Cerebellar cortex (tissue), 1 donor: ENCODE results near the gene MYOM3.

ENCODE experiments used
- DNase-seq: peaks from one replicate; pipeline ENCODE4 v3.0.0-alpha.2; 2015; ENCODE audit warnings: low spot score

The MYOM3 gene

DNA sequence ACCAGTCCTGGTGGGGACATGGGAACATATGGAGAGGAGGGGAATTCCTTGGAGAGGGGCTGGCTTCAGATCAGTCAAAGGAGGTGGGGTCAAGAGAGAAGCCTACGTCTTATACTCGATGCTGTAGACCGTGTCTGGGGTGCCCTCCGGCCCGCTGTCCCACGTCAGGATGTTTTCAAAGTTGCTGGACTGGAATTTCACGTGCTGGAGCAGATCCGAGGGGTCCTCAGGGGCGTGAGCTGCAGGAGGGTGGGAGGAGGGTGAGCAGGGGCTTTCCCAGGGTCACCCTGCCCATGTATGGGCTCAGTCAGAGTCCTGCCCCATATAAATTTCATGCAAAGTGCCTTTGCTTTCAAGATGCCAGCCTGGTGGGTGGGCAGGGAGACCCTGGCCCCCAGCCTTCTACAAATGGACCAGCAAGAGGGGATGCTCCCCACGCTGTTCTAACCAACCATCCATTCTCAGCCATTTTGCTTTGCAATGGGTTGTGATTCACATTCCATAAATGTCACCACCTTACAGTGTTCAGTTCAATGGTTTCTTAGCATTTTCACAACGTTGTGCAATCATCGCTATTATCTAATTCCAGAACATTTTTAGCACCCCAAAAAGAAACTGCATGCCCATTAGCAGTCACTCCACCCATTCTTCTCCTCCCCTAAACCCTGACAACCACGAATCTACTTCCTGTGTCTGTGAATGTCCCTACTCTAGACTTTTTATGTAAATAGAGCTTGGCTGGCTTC lies 26.7 kb upstream of the MYOM3 start:
- DNase-seq: no peak

DNA sequence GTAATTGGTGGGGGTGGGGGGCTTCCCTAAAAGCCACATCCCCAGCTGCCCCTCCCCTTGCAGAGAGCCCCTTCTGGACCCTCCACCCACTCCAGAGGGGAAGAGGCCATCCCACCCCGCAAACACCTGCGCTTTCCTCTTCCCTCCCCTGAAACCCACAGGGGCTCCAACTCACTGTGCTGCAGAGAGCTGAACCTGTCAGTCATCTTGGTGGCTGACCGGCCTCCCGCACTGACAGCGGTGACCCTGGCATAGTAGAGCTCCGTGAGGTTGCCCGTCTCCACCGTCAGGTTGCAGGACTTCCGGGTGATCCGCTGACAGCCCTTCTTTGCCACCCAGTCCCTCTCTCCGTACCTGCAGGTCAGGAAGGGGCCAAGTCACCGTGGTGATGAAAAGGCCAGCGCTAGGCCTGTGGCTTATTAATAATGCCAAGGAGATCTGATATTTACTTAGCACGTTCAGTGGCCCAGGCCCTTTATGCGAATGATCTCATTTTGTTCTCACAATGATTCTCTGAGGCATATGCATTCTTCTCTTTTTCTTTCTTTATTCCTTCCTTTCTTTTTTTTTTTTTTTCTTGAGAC lies 25.1 kb upstream of the MYOM3 start:
- DNase-seq: no peak

DNA sequence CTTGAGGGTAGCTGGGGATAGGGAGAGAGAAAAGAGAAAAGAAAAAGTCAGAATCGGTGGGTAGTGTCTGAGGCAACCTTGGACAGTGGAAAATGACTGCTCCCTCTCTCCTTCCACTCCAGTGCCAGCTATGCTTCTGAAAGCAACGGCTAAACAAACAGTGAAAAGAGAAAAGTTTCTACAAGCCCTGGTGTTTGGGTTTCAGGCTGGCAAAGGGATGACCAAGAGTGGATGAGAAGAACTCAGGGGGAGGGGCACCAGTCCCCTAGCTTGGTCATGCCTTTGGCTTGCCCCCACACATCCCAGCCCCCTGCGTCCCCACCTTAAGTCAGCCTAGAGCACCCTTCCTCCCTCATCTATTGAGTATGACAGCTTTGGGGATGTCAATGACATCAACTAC lies 22.4 kb upstream of the MYOM3 start:
- DNase-seq: no peak

DNA sequence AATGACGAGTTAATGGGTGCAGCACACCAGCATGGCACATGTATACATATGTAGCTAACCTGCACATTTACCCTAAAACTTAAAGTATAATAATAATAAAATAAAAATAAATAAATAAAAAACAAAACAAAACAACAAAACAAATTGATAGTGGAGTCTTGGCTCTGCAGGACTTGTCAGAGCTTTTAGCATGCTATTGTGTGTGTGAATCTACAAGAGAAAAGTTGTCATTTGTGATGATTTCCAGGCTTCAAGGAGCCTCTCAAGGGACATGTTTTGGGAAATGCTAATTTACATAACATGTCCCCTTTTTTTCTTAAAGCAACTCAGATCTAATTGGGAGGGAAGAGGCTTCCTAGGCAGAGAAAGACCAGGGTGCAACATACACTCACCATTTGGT lies 21.9 kb upstream of the MYOM3 start:
- DNase-seq: no peak

DNA sequence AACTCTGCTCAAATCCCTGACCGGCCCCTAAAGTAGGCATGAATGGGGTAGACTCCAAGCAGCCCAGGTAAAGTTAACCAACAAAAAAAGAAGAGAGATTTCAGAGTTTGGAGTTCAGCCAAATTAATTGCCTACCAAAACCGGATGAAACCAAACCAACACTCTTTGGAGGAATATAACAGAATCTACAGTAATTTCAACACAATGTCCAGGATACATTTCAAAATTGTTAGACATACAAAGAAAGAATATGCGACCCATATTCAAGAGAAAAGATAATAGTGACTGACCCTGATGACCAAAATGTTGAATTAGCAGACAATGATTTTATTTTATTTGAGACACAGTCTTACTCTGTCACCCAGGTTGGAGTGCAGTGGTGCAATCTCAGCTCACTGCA lies 18.4 kb upstream of the MYOM3 start:
- no peak for DNase-seq

DNA sequence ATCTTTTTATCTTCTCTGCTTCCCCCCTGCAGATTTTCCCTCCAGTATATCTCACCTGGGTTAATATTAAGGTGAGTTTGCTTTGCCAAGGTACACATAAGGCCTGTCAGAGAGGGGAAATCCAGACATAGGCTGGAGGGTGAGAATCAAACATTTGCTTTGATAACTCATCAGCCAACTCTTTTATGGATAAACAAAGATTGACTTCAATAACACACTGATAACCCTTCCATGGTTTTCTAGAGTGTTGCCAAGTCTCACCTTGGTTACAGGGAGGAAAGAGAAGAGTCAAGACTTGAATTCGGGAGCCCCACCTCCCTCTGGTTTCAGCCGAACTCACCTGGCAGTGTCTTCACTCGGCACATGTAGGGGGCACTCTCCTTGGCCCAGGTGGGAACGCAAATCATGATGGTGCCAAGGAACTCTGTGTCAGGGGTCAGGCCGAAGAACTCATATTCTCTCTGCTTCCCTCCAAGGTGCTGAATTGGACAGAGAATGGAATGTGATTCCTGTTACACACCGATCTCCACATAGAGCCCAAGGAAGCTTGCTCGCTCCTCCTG lies 15.9 kb upstream of the MYOM3 start:
- no peak for DNase-seq

DNA sequence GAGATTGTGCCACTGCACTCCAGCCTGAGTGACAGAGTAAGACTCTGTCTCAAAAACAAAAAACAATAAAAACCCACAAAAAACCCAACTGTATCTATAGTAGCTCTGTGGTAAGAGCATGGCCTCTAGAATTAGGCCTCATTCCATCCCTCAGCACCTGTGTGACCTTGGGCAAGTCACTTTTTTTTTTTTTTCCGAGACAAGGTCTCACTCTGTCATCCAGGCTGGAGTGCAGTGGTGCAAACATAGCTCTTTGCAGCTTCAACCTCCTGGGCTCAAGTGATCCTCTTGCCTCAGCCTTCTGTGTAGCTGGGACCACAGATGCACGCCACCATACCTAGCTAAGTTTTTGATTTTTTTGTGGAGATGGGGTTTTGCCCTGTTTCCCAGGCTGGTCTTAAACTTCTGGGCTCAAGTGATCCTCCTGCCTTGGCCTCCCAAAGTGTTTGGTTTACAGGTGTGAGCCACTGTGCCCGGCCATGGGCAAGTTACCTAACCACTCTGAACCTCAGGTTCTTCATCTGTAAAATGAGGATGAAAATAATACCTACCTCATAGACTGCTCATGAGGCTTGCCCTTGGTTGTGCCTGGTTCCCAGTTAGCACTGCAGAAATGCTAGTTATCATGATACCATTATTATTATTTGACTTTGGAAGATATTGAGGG lies 15.3 kb upstream of the MYOM3 start:
- no peak for DNase-seq

DNA sequence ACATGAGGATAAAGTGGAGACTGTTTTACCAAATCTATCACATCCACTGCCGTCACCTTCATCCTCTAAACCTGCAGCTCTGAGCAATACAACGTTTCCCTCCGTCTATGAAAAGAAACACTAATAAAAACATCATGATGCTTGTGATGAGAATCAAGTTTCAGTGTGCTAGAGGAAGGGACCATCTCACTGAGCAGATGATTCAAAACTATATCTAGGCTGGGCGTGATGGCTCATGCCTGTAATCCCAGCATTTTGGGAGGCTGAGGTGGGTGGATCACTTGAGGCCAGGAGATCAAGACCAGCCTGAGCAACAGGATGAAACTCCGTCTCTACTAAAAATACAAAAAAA lies 14.7 kb upstream of the MYOM3 start:
- no peak for DNase-seq

DNA sequence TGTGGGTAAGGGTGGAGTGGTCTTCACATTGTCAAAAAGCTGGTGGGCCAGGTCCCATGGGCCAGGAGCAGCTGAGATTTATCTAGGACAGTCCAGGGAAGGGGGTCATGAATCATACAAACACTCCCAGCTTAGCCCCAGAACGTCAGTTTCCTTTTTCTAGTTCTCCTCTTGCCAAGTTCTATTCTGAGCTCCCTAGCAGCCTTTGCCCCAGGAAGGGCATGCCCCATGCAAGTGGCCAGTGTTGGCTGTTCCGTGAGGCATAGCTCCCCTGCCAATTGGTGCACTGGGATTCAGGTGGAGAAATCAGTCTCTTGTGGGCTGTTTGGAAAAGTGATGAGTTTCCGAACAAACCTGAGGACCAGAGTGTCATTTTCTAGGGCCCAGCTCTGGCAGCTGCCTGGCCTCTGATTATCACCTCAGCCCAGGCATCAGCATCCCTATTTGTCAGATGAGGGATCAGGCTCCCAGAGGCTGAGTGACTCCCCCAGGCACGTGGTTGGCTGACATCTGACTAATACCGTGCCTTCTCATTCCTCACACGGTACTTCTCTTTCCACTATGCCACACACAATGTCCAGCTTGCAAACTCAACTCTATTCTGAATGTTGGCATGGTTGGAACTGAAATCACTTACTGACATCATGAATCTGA lies 14.2 kb upstream of the MYOM3 start:
- DNase-seq: no peak

DNA sequence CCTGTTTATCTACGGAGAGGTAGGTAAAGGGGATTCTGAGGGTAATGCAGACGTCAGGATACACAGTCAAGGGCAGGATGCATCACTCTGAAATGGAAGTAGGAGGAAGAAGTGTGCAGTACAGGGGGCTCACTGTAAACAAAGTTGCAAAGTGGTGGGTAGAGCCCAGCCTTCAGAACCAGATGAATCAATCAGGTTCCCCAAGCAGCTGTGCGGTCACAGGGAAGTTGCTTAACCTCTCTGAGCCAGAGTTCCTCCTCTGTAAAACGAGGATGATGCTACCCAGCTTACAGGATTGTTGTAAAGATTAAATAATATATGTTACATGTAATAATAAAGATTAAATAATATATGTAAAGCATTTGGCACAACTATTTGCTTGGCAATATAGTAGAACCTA lies 13.5 kb upstream of the MYOM3 start:
- DNase-seq: no peak

DNA sequence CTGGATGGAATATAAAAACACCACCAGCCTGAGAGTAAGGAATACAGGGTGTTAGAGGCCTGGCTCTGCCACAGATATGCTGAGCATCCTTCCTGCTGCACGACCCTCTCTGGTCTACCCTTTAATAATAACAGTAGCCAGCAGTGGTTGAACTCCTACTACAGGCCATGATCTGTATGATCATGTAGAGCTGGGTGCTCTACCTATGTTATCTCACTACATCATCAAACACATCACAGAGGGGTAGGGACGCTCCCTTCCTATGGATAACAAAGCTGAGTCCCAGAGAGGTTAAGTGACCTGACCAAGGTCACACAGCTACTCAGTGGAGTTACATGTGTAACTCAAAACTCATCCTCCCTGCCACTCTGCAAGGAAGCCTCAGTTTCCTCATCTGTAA lies 13.0 kb upstream of the MYOM3 start:
- no peak for DNase-seq

DNA sequence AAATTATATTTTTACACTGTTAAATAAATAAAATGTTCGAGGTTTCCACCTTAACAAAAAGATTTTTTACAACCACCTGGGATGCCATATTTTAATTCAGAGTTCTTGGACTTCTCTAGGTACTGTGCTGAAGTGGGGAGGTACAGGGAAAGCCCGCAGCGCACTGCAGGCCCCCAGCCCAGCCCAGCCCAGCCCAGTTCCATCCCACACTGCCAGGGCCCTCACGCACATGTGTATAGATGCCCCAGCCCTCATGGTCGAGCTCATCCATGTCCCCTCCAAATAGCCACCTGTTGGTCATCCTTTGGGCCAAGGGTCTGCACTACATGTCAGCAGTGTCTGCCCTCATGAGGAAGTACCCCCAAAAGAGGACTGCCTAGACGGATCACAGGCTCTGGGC lies 11.7 kb upstream of the MYOM3 start:
- DNase-seq: no peak

DNA sequence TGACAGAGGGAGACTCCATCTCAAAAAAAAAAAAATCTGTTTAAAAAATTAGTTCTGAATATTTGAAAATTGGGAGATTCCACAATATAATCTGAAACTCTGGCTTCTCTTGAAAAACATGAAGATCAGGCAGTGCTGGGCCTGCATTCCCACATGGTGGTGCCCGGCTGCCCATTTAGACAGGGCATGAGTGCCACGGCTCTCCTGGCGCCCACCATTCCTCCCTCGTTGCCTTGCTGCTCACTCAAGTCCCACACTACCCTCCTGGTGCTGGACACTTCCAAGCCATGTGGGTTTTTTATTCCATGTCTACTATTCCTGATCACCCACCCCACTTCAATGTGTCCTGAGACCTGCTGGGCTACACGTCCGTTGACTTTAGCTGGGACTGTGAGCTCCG lies 10.8 kb upstream of the MYOM3 start:
- DNase-seq: no peak

DNA sequence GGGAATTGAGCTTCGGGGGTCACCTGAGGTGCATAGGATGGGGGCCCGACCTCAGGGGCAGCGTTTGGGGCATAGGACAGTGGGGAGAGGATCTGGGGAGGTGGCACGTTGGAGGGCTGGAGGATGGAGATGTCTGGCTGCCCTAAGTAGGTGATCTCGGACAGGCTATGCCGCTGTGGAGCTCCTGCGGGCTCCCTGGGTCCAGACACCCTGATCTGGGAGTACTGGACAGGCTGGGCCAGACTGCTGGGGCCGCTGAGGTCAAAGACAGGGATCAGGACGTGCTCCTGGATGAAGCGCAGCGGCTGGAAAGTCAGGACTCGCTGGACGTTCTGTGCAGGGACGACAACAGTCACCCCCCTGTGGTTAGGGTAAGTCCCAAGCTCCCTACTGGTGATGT lies 9.5 kb upstream of the MYOM3 start:
- DNase-seq: no peak

DNA sequence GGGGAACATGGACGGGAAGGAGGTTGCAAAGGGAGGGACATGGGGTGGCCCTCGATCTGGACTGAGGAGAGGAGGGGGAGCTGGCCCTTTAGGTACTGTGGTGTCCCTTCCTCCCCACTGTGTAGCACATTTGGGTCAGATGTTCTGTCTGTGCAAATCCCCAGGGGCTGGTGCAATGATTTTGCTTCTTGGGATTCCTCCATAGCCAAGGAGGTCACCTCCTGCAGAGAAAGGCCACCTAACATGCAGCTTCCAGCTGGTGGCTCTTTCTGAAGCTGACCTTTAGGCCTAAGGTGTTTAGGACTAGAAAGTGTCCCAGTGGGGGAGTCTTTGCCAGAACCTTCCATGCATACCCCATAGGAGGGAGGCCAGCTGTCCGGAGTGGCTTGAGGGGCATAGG lies 9.0 kb upstream of the MYOM3 start:
- no peak for DNase-seq

DNA sequence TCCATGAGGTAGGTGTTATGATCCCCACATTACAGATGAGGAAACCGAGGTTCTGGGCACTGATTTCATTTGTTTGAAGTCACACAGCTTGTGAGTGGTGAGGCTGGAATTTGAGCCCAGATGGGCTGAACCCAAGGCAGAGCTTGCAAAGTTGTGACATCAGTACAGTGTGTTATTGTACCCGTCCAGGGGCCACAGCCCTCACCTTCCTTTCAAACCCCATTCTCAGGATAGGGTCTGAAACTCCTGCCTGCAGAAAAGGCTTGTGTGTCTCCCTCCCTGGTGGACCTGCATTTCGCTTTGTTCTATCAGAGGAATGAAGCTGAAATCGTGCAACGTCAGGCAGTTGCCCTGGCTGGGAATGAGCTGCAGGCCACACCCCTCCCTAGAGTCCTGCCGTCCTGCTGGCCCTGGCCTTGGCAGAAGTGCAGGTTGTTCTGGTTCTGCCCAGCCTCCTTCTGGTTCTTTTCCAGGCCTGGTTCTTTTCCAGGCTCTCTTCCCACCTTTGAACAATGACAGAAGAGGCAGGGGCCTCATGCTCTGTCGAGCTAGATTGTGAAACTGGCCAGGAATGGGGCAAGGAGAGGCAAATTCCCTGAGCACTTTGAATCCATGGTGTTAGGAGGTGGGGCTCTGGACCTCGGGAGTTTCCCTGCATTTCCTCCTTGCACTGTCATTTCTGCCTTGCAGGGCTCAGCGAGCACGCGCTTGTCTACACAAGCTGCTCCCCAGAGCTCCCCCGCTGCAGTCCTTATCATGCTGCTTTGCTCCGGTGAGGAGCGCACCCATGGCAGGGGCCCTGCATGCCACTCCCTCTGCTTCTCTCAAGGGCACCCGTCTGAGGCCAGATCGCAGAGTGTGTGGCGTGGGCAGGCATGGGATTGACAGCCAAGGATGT lies 8.2 kb upstream of the MYOM3 start:
- DNase-seq: no peak

DNA sequence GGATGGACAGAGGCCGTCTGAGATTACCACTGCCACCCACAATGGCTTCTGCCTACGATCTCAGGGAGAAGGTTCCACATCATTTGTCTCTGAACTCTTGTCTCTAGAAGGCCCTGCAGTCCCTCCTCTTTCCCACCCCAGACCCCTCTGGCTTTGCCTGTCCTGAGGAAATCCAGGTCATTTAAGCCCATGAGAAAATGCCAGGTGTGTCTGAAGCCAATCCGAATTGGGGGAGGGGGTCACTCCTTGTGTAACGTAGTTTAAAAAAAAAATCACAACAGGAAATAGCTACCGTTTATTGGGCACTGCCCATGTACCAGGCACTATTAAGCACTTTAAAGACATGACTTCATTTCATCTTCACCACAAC lies 7.5 kb upstream of the MYOM3 start:
- DNase-seq: no peak

DNA sequence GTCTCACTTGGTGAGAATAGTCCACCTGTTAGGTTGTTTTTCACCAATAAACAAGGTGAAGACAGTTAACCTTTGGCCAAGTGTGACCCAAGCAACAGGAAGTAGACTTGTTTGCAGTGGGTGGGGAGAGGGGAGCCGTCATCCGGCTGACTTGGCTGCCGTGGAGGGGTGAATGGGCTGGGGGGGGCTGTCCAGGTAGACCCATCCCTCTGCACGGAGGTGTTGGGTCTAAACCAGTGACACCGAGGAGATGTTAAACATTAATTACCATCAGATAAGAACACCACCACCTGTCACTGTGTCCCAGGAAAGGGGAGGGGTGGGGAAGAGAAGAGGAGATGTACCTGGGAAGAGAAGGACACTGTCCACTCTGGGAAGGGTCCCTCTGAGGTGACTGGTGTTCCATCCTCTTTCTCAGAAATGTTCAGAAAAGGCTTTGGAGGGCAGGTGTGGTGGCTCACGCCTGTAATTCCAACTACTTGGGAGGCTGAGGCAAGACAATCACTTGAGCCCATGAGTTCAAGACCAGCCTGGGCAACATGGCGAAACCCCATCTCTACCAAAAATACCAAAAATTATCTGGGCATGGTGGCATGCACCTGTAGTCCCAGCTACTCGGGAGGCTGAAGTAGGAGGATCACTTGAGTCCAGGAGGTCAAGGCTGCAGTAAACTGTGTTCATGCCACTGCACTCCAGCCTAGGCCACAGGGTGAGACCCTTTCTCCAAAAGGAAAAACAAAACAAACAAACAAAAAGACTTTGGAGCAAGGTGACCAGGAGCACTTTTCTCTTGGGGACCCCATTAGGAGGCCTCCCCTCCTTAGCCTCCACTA lies 6.7 kb upstream of the MYOM3 start:
- no peak for DNase-seq

DNA sequence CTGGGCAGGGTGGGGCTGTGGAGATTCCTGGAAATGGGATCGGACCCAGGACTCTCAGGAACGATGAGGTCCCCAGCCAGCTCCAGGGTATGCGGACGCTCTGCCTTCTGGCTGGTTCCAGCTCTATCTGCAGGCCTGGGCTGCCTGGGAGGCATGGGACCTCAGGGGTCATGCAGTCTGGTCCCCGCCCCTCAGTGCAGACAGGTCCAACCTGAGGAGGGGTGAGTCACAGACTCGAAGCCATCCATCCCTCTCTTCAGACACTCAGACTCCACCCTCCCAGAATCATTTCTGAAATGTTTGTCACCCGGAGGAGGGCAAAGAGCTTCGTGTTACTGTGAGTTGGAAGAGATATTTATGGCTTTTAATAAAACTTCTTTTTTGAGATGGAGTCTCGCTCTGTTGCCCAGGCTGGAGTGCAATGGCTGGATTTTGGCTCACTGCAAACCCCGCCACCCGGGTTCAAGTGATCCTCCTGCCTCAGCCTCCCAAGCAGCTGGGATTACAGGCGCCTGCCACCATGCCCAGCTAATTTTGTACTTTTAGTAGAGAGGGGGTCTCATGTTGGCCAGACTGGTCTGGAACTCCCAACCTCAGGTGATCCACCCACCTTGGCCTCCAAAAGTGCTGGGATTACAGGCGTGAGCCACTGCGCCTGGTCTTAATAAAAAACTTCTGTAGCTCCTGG lies 5.9 kb upstream of the MYOM3 start:
- no peak for DNase-seq

DNA sequence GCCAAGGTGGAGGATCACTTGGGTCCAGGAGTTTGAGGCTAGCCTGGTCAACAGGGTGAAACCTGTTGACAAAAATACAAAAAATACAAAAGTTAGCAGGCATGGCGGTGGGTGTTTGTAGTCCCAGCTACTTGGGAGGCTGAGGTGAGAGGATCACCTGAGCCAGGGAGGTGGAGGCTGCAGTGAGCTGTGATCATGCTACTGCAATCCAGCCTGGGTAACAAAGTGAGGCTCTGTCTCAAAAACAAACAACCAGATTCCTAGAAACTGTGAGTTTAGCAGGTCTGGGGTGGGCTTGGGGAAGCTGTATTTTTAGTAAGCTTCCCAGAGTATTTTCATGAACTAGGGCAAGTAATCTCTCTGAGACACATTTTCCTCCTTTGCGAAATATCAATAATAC lies 5.2 kb upstream of the MYOM3 start:
- no peak for DNase-seq
